ENCODE data around the gene MAGI1. TPM values are rescaled to one million over a fixed set of nuclear protein-coding genes. Genes with fewer than 3 reads are reported as not detected.

Gene MAGI1
- total and polyA plus RNA-seq, 4 donors, result 9.9 to 88.1 (median 24.6) TPM

DNA sequence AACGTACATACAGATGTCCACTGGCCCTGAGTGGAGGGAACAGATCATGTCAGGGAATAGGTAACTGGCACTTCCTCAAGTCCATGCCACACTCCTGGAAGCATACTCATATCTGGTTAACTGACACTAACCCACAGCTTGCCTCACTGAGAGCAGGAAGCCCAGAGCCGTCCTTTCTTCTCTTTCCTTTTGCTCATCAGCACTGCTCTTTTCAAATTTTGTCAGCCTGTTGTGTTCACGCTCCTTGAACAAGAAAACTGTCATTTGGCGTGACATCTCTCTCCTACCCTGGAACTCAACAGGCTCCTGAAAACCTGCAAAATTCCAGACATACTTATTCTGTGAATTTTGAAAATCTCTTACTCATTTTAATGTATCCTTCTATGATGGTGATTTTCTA is 360.2 kb downstream of the MAGI1 start:
- H3K9me3 ChIP-seq (ENCODE audit: control insufficient read depth in 4 of 4, insufficient read depth in 3 of 4, low read length in 3 of 4), result no peaks in the 10 kb centered on the region
- DNase-seq, result no peak
- H3K36me3 ChIP-seq (ENCODE audit: control insufficient read depth in 4 of 4, insufficient read depth in 4 of 4, low read length in 4 of 4), result no peaks in the 10 kb centered on the region
- H3K4me1 ChIP-seq (ENCODE audit: control insufficient read depth in 5 of 5, insufficient read depth in 5 of 5, low read length in 5 of 5), result peaks cover 0 to 51% (median 22%) of the 10 kb centered on the region in 5 donors
- no peaks in the 10 kb centered on the region for H3K27me3 ChIP-seq (ENCODE audit: control insufficient read depth in 3 of 3, insufficient read depth in 3 of 3, low read length in 2 of 3)
- TF ChIP-seq, protein P1, sequence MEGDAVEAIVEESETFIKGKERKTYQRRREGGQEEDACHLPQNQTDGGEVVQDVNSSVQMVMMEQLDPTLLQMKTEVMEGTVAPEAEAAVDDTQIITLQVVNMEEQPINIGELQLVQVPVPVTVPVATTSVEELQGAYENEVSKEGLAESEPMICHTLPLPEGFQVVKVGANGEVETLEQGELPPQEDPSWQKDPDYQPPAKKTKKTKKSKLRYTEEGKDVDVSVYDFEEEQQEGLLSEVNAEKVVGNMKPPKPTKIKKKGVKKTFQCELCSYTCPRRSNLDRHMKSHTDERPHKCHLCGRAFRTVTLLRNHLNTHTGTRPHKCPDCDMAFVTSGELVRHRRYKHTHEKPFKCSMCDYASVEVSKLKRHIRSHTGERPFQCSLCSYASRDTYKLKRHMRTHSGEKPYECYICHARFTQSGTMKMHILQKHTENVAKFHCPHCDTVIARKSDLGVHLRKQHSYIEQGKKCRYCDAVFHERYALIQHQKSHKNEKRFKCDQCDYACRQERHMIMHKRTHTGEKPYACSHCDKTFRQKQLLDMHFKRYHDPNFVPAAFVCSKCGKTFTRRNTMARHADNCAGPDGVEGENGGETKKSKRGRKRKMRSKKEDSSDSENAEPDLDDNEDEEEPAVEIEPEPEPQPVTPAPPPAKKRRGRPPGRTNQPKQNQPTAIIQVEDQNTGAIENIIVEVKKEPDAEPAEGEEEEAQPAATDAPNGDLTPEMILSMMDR (IDR thresholded peaks at IDR 0.05; ENCODE audit: control extremely low read depth, extremely low read depth), result no peak
- H3K9ac ChIP-seq (ENCODE audit: insufficient read depth in 1 of 2, low read length in 2 of 2), result no peak overlapping the region
- no peak overlapping the region for H3K27ac ChIP-seq (ENCODE audit: low read depth in 1 of 2, low read length in 1 of 2)
- no peak for ATAC-seq (ENCODE audit: insufficient read depth, low FRiP score)
- H3K4me3 ChIP-seq, result no peak overlapping the region
- 90 to 93% methylated on average over 4 of the region's 4 CpGs for WGBS, 2 donors

GRCh38 chr3:65677486-65678010 is 361.2 kb downstream of the MAGI1 start:
- TF ChIP-seq, protein P1 (IDR thresholded peaks at IDR 0.05; ENCODE audit: control extremely low read depth, extremely low read depth), result no peak
- H3K27me3 ChIP-seq (ENCODE audit: control insufficient read depth in 3 of 3, insufficient read depth in 3 of 3, low read length in 2 of 3), result no peaks in the 10 kb centered on the region
- H3K9me3 ChIP-seq (ENCODE audit: control insufficient read depth in 4 of 4, insufficient read depth in 3 of 4, low read length in 3 of 4), result no peaks in the 10 kb centered on the region
- H3K9ac ChIP-seq (ENCODE audit: insufficient read depth in 1 of 2, low read length in 2 of 2), result no peak overlapping the region
- WGBS, 2 donors, result 55 to 81% methylated on average over 3 of the region's 3 CpGs
- no peak for ATAC-seq (ENCODE audit: insufficient read depth, low FRiP score)
- no peak overlapping the region for H3K27ac ChIP-seq (ENCODE audit: low read depth in 1 of 2, low read length in 1 of 2)
- H3K4me3 ChIP-seq, result no peak overlapping the region
- H3K4me1 ChIP-seq (ENCODE audit: control insufficient read depth in 5 of 5, insufficient read depth in 5 of 5, low read length in 5 of 5), result peaks cover 0 to 54% (median 16%) of the 10 kb centered on the region in 5 donors
- DNase-seq, result no peak
- H3K36me3 ChIP-seq (ENCODE audit: control insufficient read depth in 4 of 4, insufficient read depth in 4 of 4, low read length in 4 of 4), result no peaks in the 10 kb centered on the region

GRCh38 chr3:65676580-65676979 is 362.1 kb downstream of the MAGI1 start:
- no peak overlapping the region for H3K27ac ChIP-seq (ENCODE audit: low read depth in 1 of 2, low read length in 1 of 2)
- no peaks in the 10 kb centered on the region for H3K27me3 ChIP-seq (ENCODE audit: control insufficient read depth in 3 of 3, insufficient read depth in 3 of 3, low read length in 2 of 3)
- 74 to 76% methylated on average over 2 of the region's 2 CpGs for WGBS, 2 donors
- peaks cover 0 to 47% (median 13%) of the 10 kb centered on the region in 5 donors for H3K4me1 ChIP-seq (ENCODE audit: control insufficient read depth in 5 of 5, insufficient read depth in 5 of 5, low read length in 5 of 5)
- no peak overlapping the region for H3K4me3 ChIP-seq
- no peak overlapping the region for H3K9ac ChIP-seq (ENCODE audit: insufficient read depth in 1 of 2, low read length in 2 of 2)
- DNase-seq (no peak), ATAC-seq (ENCODE audit: insufficient read depth, low FRiP score) (no peak)
- TF ChIP-seq, protein P1 (IDR thresholded peaks at IDR 0.05; ENCODE audit: control extremely low read depth, extremely low read depth), result no peak
- no peaks in the 10 kb centered on the region for H3K9me3 ChIP-seq (ENCODE audit: control insufficient read depth in 4 of 4, insufficient read depth in 3 of 4, low read length in 3 of 4)
- no peaks in the 10 kb centered on the region for H3K36me3 ChIP-seq (ENCODE audit: control insufficient read depth in 4 of 4, insufficient read depth in 4 of 4, low read length in 4 of 4)

GRCh38 chr3:65675011-65675410 is 363.7 kb downstream of the MAGI1 start:
- WGBS, 2 donors, result 85 to 90% methylated on average over 3 of the region's 3 CpGs
- H3K9ac ChIP-seq (ENCODE audit: insufficient read depth in 1 of 2, low read length in 2 of 2), result no peak overlapping the region
- H3K27ac ChIP-seq (ENCODE audit: low read depth in 1 of 2, low read length in 1 of 2), result no peak overlapping the region
- TF ChIP-seq, protein P1 (IDR thresholded peaks at IDR 0.05; ENCODE audit: control extremely low read depth, extremely low read depth), result no peak
- no peaks in the 10 kb centered on the region for H3K27me3 ChIP-seq (ENCODE audit: control insufficient read depth in 3 of 3, insufficient read depth in 3 of 3, low read length in 2 of 3)
- no peak overlapping the region for H3K4me3 ChIP-seq
- DNase-seq, result no peak
- peaks cover 0 to 39% (median 10%) of the 10 kb centered on the region in 5 donors for H3K4me1 ChIP-seq (ENCODE audit: control insufficient read depth in 5 of 5, insufficient read depth in 5 of 5, low read length in 5 of 5)
- no peak for ATAC-seq (ENCODE audit: insufficient read depth, low FRiP score)
- H3K36me3 ChIP-seq (ENCODE audit: control insufficient read depth in 4 of 4, insufficient read depth in 4 of 4, low read length in 4 of 4), result no peaks in the 10 kb centered on the region
- no peaks in the 10 kb centered on the region for H3K9me3 ChIP-seq (ENCODE audit: control insufficient read depth in 4 of 4, insufficient read depth in 3 of 4, low read length in 3 of 4)

Measured in lung (tissue), 12 donors.